Common myeloid progenitor, CD34-positive (primary cell): ENCODE measurements around the gene AAR2.

ENCODE experiments used
- CTCF ChIA-PET: fragments of 350-600 bp; sonication (Branson Sonifier 250); formaldehyde crosslinking; loops from one replicate; lab custom pipeline; 2021; ENCODE audit warnings: antibody characterized with exemption; lab: Charles Lee
- POLR2A ChIA-PET: fragments of 350-600 bp; sonication (Branson Sonifier 250); formaldehyde crosslinking; loops from one replicate; lab custom pipeline; 2021; ENCODE audit warnings: antibody characterized with exemption; lab: Charles Lee
- DNase-seq, 3 donors: peaks; one replicate each; pipeline versions ENCODE4 v3.0.0 to v3.0.0-alpha.2; 2013
- H3K27ac ChIP-seq, 2 experiments: 1 replicate in 1 of 2; 2 replicates in 1 of 2; pipeline ENCODE4 v1.7.0; 2013; ENCODE audit warnings: inconsistent platforms in 2 of 2, low read length in 2 of 2, mild to moderate bottlenecking in 2 of 2, low read depth in 1 of 2, moderate library complexity in 1 of 2; ENCODE audit not compliant: severe bottlenecking in 2 of 2, insufficient read depth in 1 of 2, poor library complexity in 1 of 2
- H3K27me3 ChIP-seq, 5 experiments: replicated peaks in 2 of 5; 1 replicate in 3 of 5; 2 replicates in 2 of 5; pipeline versions ENCODE4 v1.6.1 to v1.7.0; 2013; ENCODE audit warnings: low read length in 4 of 5, mild to moderate bottlenecking in 2 of 5, moderate library complexity in 2 of 5, inconsistent platforms in 1 of 5; ENCODE audit not compliant: insufficient read depth in 5 of 5, control insufficient read depth in 4 of 5
- H3K36me3 ChIP-seq, 4 experiments: 1 replicate in 2 of 4; 2 replicates in 2 of 4; pipeline versions ENCODE4 v1.6.1 to v1.7.0; 2013; ENCODE audit warnings: low read length in 3 of 4, control low read depth in 1 of 4, mild to moderate bottlenecking in 1 of 4; ENCODE audit not compliant: control insufficient read depth in 4 of 4, insufficient read depth in 4 of 4
- H3K4me1 ChIP-seq, 4 experiments: 1 replicate in 3 of 4; 2 replicates in 1 of 4; pipeline versions ENCODE4 v1.6.1 to v1.7.1; 2013; ENCODE audit warnings: low read length in 3 of 4, mild to moderate bottlenecking in 3 of 4, control low read depth in 1 of 4, inconsistent platforms in 1 of 4, moderate library complexity in 1 of 4; ENCODE audit not compliant: control insufficient read depth in 4 of 4, insufficient read depth in 4 of 4; ENCODE audit errors: control extremely low read depth in 1 of 4
- H3K4me3 ChIP-seq, 7 experiments: 1 replicate in 4 of 7; 2 replicates in 3 of 7; pipeline versions ENCODE4 v1.5.1 to v1.7.0; 2013; ENCODE audit warnings: mild to moderate bottlenecking in 7 of 7, low read length in 6 of 7, moderate library complexity in 6 of 7, inconsistent platforms in 2 of 7, low read depth in 2 of 7, control low read depth in 1 of 7; ENCODE audit not compliant: insufficient read depth in 4 of 7, control insufficient read depth in 1 of 7; ENCODE audit errors: extremely low read depth in 1 of 7
- H3K9me3 ChIP-seq, 5 experiments: 1 replicate in 4 of 5; 2 replicates in 1 of 5; pipeline versions ENCODE4 v1.6.1 to v1.7.1; 2013; ENCODE audit warnings: low read length in 4 of 5, mild to moderate bottlenecking in 2 of 5, inconsistent platforms in 1 of 5, low read depth in 1 of 5, moderate library complexity in 1 of 5; ENCODE audit not compliant: control insufficient read depth in 4 of 5, insufficient read depth in 2 of 5; ENCODE audit errors: control extremely low read depth in 1 of 5
- WGBS: methylation state at CpG from one replicate; pipeline ENCODE4 v1.1.5; 2013; ENCODE audit not compliant: insufficient coverage; 5-methylcytosine and 5-hydroxymethylcytosine counted together

The AAR2 gene

DNA sequence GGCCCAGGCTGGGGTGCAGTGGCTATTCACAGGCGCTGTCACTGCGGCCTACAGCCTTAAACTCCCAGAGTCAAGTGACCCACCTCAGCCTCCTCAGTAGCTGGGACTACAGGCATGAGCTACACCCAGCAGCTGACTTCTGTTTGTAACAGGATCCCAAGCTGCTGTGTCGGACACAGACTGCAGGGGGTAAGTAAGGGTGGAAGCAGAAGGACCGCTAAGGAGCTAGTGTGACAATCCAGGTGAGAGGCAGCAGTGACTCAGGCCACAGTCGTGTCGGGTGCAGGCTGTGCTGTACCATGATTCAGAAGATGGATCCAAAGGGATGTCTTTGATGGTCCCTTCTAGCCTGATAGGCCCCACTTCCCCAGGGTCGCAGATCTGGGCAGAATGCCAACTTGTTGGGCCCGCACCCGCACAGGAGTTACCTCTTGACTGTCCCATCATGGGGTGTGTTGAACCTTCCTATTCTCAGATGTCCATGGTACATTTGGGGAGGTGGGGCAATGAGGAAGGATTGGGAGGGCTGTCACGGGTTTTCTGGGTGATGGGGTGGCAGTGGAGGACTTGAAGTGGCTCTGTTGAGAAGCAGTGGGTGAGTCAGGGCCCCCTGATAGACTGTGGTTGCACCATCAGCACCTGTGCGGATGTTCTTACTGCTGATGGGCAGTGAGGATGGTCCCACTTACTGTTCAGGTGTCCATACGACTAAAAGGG, 25.3 kb downstream of the AAR2 start:
- Histone ChIP-seq H3K27ac (no peak overlapping the region), H3K4me3 (no peak overlapping the region), H3K36me3 (peaks cover 0 to 7% (median 6%) of the 10 kb centered on the region in 4 experiments), H3K4me1 (no peaks in the 10 kb centered on the region), H3K27me3 (no peaks in the 10 kb centered on the region), H3K9me3 (no peaks in the 10 kb centered on the region)
- POLR2A ChIA-PET = no interaction called here
- CTCF ChIA-PET = no interaction called here
- DNase-seq = no peak
- WGBS = 89% methylated on average over 10 of the region's 12 CpGs

DNA sequence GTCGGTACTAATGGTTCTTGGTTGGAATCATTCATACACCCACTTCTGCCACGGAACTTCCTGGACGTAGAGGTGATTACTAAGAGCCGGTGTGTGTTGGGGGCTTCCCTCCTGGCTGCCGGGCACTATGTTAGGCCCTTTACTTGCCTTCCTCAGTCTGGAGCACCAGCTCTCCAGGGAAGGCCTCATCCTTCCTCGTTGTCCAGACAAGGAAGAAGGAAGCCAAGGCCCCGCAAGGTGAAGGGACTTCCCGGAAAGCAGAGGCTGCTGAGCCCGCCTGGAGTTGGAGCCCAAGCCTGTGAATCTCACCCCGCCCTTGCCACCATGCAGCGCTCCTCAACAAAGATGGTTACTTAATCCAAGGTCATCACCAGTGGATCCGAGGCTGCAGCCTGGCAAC, 26.2 kb downstream of the AAR2 start:
- WGBS = 95% methylated on average over 8 of the region's 12 CpGs
- H3K9me3 ChIP-seq = no peaks in the 10 kb centered on the region
- no peak for DNase-seq
- ChIA-PET POLR2A (interaction anchor here (0.6 kb wide), 1 partner anchor 1515 kb away, joined by 3 read pairs; no protein-coding TSS in a partner anchor), CTCF (no interaction called here)
- H3K4me3 ChIP-seq = no peak overlapping the region
- H3K27me3 ChIP-seq = no peaks in the 10 kb centered on the region
- peaks cover 0 to 2% (median 0%) of the 10 kb centered on the region in 4 experiments for H3K36me3 ChIP-seq
- no peak overlapping the region for H3K27ac ChIP-seq
- no peaks in the 10 kb centered on the region for H3K4me1 ChIP-seq

DNA sequence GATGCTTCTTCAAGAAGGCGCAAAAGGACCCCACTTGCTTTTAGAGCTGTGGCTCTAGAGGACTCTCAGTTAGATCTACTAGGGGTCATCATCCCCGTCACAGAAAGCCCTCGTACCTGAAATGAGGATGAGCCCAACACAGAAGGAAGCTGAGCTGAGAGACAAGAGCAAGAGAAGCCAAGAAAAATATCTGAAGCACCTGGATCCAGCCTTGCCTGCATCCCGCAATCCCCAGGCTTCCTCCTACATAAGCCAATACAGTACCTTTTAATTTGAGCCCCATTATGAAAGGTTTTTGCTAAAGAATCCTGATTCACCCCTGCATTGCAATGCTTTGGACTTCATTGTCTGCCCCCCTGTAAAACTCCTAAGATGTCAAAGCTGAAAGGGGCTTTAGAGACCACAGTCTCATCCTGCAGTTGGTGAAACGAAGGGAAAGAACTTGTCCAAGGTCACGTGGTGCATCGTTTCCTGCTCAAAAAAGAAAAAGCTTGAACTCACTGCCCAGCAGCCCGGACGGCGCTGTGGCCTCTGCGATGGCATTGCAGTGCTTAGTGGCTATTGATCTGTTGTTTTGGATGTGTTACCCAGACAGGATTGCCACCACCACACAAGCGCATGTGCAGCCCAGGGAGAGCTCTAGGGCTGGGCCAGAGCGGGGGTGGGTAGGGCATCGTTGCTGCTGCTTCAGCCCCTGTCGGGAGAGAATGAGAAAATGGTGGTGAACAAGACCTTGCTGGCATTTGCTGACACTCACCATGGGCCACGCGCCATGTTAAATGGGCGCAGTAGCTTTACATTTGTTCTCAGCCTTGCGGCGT, 28.4 kb downstream of the AAR2 start:
- H3K36me3 ChIP-seq = no peaks in the 10 kb centered on the region
- ChIA-PET POLR2A (no interaction called here), CTCF (no interaction called here)
- no peak overlapping the region for H3K4me3 ChIP-seq
- H3K9me3 ChIP-seq = no peaks in the 10 kb centered on the region
- H3K27ac ChIP-seq = no peak overlapping the region
- H3K4me1 ChIP-seq = no peaks in the 10 kb centered on the region
- 97% methylated on average over 20 of the region's 20 CpGs for WGBS
- H3K27me3 ChIP-seq = no peaks in the 10 kb centered on the region
- DNase-seq = no peak

DNA sequence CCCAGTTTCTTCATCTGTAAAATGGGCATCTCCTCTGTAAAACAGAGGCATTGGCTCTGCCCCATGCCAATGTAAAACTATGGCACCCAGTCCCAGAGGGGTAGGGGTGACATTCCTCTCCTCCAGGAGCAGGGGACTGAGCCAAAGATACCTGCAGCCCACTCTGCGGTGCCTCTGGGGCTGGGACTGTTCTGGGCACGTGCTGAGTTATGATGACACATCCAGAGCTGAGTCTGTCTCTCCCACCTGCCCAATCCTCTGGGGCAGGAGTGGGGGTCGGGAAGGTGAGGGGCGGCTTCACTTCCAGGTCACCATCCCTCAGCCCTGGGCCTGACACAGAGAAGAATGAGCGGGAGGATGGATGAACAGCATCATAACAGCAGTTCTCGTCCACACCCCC, 29.9 kb downstream of the AAR2 start:
- Histone ChIP-seq H3K27me3 (no peaks in the 10 kb centered on the region), H3K4me1 (no peaks in the 10 kb centered on the region), H3K27ac (no peak overlapping the region), H3K9me3 (no peaks in the 10 kb centered on the region), H3K36me3 (no peaks in the 10 kb centered on the region), H3K4me3 (no peak overlapping the region)
- no peak for DNase-seq
- 92% methylated on average over 5 of the region's 6 CpGs for WGBS
- ChIA-PET CTCF (no interaction called here), POLR2A (no interaction called here)

DNA sequence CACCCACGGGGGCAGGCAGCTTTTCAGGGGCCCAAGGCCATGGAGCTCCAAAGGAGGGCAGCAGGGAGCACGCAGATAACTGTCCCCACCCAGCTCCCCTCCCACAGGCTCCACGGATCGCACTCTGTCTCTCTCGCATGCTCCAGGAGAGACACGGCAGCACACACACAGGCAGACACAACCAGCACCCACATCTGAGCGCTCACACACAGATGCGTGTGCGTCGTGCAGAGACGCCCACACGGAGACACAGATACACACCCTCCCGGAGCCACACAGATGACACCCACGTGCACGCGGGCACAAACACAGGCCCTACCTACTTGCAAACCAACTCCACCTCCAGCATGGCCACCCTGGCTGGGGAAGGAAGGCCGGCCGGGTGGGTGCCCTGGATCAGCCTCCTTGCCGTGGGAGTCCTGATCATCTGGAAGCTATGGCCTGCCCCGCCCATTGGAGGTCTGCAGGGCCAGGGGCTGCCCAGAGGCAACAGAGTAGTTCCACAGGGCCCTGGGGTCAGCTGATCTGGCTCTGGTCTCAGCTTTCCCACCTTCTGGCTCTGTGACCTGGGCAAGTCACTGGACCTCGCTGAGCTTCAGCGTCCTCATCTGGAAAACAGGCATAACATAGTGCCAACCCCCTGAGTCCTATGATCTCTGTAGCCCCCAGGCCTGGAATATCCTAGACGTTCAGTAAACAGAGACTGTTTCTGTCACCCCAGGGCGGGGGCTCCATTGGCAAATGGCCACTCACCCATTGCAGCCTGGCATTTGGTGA, 31.5 kb downstream of the AAR2 start:
- no peak for DNase-seq
- POLR2A ChIA-PET = no interaction called here
- CTCF ChIA-PET = no interaction called here
- 96% methylated on average over 22 of the region's 24 CpGs for WGBS
- Histone ChIP-seq H3K4me3 (no peak overlapping the region), H3K9me3 (no peaks in the 10 kb centered on the region), H3K27me3 (no peaks in the 10 kb centered on the region), H3K36me3 (no peaks in the 10 kb centered on the region), H3K4me1 (no peaks in the 10 kb centered on the region), H3K27ac (no peak overlapping the region)

DNA sequence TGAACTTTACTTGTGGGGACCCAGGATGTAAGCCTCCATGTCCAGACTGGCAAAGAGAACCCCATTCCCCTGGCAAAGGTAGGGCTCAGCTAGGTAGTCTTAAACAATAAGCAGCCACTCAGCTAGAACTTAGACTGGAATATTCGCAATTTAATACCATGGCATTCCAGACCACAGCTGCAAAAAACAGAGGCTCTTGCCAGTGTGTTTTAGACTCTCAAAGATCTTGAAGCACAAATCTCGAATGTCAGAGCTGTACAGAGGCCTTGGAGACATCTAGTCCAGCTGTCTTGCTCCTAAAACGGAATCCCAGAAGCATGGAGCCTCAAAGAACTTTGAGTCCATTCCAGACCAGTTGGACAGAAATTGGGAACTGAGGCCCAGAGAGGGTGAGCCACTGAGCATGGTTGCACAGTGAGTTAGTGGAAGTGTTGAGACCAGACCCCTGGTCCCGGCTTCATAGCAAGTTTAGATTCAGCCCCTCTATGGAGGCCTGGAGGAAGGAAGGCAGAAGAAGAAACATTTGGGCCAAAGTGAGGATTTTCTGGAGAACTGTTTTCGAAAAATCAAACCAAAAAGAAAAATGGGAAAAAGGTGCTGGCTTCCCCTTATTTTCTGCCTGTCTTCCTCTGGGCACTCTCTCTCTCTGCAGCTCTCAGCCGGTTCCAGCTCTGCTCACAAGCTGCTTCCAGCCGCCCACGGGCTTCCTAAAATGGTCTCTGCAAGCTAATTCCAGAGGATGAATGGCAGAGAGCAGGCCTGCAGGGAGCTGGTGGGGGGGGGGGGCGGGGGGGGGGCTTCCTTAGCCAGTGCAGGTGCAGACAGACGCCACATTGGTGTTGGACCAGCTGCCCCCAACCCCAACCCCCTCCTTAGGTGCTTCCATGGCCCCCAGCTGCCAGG, 32.4 kb downstream of the AAR2 start:
- no peak overlapping the region for H3K4me3 ChIP-seq
- ChIA-PET POLR2A (no interaction called here), CTCF (interaction anchor here (1.4 kb wide), 1 partner anchor 11 kb away, joined by 3 read pairs; no protein-coding TSS in a partner anchor)
- WGBS = 93% methylated on average over 6 of the region's 10 CpGs
- H3K9me3 ChIP-seq = no peaks in the 10 kb centered on the region
- H3K4me1 ChIP-seq = no peaks in the 10 kb centered on the region
- no peaks in the 10 kb centered on the region for H3K36me3 ChIP-seq
- no peak overlapping the region for H3K27ac ChIP-seq
- peaks cover 0 to 6% (median 1%) of the 10 kb centered on the region in 5 experiments for H3K27me3 ChIP-seq
- no peak for DNase-seq
